ENCODE measurements around the gene GDPD5. TPM values are rescaled to one million over a fixed set of nuclear protein-coding genes. Genes with fewer than 3 reads are reported as not detected.

The GDPD5 gene
- total RNA-seq, 1 donor from 2014 or later = 4.4 TPM

GRCh38 chr11:75485742-75486141, 40.0 kb downstream of the GDPD5 start:
- no peak overlapping the region for H3K4me3 ChIP-seq
- no peaks in the 10 kb centered on the region for H3K36me3 ChIP-seq
- intact Hi-C loops (cut with micrococcal nuclease) = no loop called here
- H3K27ac ChIP-seq (replicated peaks) = no peak overlapping the region
- DNase-seq = no peak
- peaks cover 11% of the 10 kb centered on the region for H3K4me1 ChIP-seq
- no peaks in the 10 kb centered on the region for H3K9me3 ChIP-seq (replicated peaks)
- TF ChIP-seq, protein P1, sequence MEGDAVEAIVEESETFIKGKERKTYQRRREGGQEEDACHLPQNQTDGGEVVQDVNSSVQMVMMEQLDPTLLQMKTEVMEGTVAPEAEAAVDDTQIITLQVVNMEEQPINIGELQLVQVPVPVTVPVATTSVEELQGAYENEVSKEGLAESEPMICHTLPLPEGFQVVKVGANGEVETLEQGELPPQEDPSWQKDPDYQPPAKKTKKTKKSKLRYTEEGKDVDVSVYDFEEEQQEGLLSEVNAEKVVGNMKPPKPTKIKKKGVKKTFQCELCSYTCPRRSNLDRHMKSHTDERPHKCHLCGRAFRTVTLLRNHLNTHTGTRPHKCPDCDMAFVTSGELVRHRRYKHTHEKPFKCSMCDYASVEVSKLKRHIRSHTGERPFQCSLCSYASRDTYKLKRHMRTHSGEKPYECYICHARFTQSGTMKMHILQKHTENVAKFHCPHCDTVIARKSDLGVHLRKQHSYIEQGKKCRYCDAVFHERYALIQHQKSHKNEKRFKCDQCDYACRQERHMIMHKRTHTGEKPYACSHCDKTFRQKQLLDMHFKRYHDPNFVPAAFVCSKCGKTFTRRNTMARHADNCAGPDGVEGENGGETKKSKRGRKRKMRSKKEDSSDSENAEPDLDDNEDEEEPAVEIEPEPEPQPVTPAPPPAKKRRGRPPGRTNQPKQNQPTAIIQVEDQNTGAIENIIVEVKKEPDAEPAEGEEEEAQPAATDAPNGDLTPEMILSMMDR (IDR thresholded peaks at IDR 0.05; ENCODE audit: borderline replicate concordance) = no peak
- H3K27me3 ChIP-seq (ENCODE audit: low read depth) = no peaks in the 10 kb centered on the region

- no peak overlapping the region for H3K27ac ChIP-seq (replicated peaks)
- no peak overlapping the region for H3K4me3 ChIP-seq
- H3K27me3 ChIP-seq (ENCODE audit: low read depth) = no peaks in the 10 kb centered on the region
- DNase-seq = no peak
- TF ChIP-seq, protein P1 (IDR thresholded peaks at IDR 0.05; ENCODE audit: borderline replicate concordance) = no peak
- intact Hi-C loops (cut with micrococcal nuclease) = no loop called here
- no peaks in the 10 kb centered on the region for H3K36me3 ChIP-seq
- peaks cover 32% of the 10 kb centered on the region for H3K4me1 ChIP-seq
- H3K9me3 ChIP-seq (replicated peaks) = no peaks in the 10 kb centered on the region
Measured at GRCh38 chr11:75482931-75483469, 42.7 kb downstream of the GDPD5 start.

GRCh38 chr11:75481922-75482606, 43.7 kb downstream of the GDPD5 start:
- Histone ChIP-seq H3K27ac (replicated peaks) (no peak overlapping the region), H3K36me3 (no peaks in the 10 kb centered on the region), H3K9me3 (replicated peaks) (no peaks in the 10 kb centered on the region), H3K4me3 (no peak overlapping the region), H3K4me1 (peaks cover 38% of the 10 kb centered on the region), H3K27me3 (ENCODE audit: low read depth) (no peaks in the 10 kb centered on the region)
- TF ChIP-seq, protein P1 (IDR thresholded peaks at IDR 0.05; ENCODE audit: borderline replicate concordance) = no peak
- DNase-seq = no peak
- intact Hi-C loops (cut with micrococcal nuclease) = no loop called here

GRCh38 chr11:75481223-75481921, 44.4 kb downstream of the GDPD5 start:
- H3K36me3 ChIP-seq = no peaks in the 10 kb centered on the region
- H3K27ac ChIP-seq (replicated peaks) = no peak overlapping the region
- intact Hi-C loops (cut with micrococcal nuclease) = no loop called here
- H3K4me1 ChIP-seq = peaks cover 45% of the 10 kb centered on the region
- no peaks in the 10 kb centered on the region for H3K9me3 ChIP-seq (replicated peaks)
- no peaks in the 10 kb centered on the region for H3K27me3 ChIP-seq (ENCODE audit: low read depth)
- H3K4me3 ChIP-seq = no peak overlapping the region
- DNase-seq = no peak
- TF ChIP-seq, protein P1 (IDR thresholded peaks at IDR 0.05; ENCODE audit: borderline replicate concordance) = no peak

DNA sequence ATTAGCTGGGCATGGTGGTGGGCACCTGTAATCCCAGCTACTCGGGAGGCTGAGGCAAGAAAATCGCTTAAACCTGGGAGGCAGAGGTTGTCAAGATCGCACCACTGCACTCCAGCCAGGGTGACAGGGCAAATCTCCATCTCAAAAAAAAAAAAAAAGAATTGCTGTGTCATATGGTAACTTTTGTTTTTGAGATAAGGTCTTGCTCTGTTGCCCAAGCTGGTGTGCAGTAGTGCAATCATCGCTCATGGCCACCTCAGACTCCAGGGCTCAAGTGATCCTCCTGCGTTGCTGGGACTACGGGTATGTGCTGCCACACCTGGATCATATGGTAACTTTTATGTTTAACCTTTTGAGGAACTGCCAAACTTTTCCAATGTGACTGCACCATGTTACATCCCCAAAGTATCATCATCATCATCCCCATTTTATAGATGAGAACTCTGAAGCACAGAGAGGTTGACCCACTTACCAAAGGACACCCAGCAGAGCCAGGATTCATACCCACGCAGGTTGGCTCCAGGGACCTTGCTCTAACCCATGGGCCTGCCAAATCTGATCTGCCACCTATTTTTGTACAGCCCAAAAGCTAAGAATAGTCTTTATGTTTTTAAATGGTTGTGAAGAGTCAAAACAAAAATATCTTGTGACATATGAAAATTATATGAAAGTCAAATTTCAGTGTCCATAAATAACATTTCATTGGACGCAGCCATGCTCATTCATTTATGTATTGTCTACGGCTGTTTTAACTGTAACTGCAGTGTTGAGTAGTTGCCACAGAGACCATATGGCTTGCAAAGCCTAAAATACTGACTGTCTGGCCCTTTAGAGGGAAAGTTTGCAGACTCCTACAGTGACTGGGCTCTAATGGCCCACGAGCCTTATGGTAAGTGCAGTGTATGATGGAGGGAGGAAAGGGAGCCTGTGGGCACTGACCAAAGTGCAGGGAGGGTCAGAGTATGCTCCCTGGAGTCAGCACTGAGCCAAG, 45.3 kb downstream of the GDPD5 start:
- no peak overlapping the region for H3K4me3 ChIP-seq
- DNase-seq = no peak
- H3K4me1 ChIP-seq = peaks cover 54% of the 10 kb centered on the region
- no peak overlapping the region for H3K27ac ChIP-seq (replicated peaks)
- no peaks in the 10 kb centered on the region for H3K27me3 ChIP-seq (ENCODE audit: low read depth)
- no peaks in the 10 kb centered on the region for H3K9me3 ChIP-seq (replicated peaks)
- intact Hi-C loops (cut with micrococcal nuclease) = no loop called here
- H3K36me3 ChIP-seq = no peaks in the 10 kb centered on the region
- TF ChIP-seq, protein P1 (IDR thresholded peaks at IDR 0.05; ENCODE audit: borderline replicate concordance) = no peak
